ENCODE data around the gene TTPAL.

Gene TTPAL

DNA sequence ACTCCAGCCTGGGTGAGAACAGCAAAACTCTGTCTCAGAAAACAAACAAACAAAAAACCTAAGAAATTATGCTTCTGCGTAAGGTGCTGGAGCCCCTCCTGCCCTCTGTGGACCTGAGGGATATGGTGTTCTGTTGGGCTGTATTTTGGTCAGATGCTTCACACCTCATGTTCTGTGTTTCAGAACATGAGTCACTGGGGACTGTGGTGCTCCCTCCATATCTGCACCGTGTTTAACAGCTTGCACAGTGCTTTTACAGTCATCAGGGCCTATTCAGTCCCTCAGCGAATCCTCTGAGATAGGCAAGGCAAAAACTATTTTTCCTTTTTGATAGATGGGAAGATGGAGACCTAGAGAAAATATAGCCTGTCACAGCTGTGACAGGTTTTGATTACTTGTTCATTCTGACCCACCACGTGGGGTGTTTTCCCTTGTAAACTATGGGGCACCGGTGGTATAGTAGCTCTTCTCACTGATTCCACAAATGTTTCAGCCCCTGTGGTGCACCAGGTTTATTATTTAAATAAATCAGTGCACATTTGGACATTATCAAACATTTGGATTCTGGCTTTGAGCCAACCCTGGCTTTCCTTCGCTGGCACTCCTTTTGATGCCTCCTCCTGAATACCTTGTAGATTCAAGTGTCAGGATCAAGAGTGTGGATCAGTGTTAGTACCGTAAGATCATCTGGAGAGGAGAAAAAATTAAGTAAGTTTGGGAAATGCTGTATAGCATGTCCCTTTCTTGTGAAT, 9.6 kb downstream of the TTPAL start:
- in situ Hi-C loops (cut with HindIII; ENCODE audit: low sequenced_read_pairs), result no loop called here
- no peak for DNase-seq (ENCODE audit: low read depth)
- H3K4me3 ChIP-seq (ENCODE audit: low read depth, low read length), result no peak overlapping the region
- TF ChIP-seq, protein P1, sequence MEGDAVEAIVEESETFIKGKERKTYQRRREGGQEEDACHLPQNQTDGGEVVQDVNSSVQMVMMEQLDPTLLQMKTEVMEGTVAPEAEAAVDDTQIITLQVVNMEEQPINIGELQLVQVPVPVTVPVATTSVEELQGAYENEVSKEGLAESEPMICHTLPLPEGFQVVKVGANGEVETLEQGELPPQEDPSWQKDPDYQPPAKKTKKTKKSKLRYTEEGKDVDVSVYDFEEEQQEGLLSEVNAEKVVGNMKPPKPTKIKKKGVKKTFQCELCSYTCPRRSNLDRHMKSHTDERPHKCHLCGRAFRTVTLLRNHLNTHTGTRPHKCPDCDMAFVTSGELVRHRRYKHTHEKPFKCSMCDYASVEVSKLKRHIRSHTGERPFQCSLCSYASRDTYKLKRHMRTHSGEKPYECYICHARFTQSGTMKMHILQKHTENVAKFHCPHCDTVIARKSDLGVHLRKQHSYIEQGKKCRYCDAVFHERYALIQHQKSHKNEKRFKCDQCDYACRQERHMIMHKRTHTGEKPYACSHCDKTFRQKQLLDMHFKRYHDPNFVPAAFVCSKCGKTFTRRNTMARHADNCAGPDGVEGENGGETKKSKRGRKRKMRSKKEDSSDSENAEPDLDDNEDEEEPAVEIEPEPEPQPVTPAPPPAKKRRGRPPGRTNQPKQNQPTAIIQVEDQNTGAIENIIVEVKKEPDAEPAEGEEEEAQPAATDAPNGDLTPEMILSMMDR (IDR thresholded peaks at IDR 0.05; ENCODE audit: low read depth, low read length, missing control alignments), result no peak

GRCh38 chr20:44485830-44486198, 10.1 kb downstream of the TTPAL start:
- in situ Hi-C loops (cut with HindIII; ENCODE audit: low sequenced_read_pairs), result no loop called here
- TF ChIP-seq, protein P1 (IDR thresholded peaks at IDR 0.05; ENCODE audit: low read depth, low read length, missing control alignments), result no peak
- no peak overlapping the region for H3K4me3 ChIP-seq (ENCODE audit: low read depth, low read length)
- DNase-seq (ENCODE audit: low read depth), result no peak

DNA sequence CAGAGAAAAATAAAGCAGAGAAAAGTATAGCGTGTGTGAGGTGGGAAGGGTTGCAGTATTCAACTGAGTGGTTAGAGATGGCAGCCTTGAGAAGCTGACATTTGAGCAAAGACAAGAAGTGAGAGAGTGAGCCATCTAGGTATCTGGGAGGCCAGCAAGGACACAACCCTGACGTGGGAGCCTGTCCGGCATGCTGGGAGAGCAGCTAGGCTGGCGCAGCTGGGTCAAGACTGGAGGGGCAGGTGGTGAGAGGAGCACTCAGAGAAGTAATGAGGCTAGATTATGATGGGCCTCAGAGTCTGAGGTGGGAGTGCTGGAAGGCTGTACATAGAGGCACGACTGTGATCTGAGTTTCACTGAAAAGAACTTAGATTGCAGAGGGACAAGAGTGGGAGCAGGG, 12.9 kb downstream of the TTPAL start:
- TF ChIP-seq, protein P1 (IDR thresholded peaks at IDR 0.05; ENCODE audit: low read depth, low read length, missing control alignments), result no peak
- no peak for DNase-seq (ENCODE audit: low read depth)
- in situ Hi-C loops (cut with HindIII; ENCODE audit: low sequenced_read_pairs), result no loop called here
- H3K4me3 ChIP-seq (ENCODE audit: low read depth, low read length), result no peak overlapping the region

- in situ Hi-C loops (cut with HindIII; ENCODE audit: low sequenced_read_pairs), result no loop called here
- no peak for DNase-seq (ENCODE audit: low read depth)
- H3K4me3 ChIP-seq (ENCODE audit: low read depth, low read length), result no peak overlapping the region
- TF ChIP-seq, protein P1 (IDR thresholded peaks at IDR 0.05; ENCODE audit: low read depth, low read length, missing control alignments), result no peak
These were observed 13.5 kb downstream of the TTPAL start for GRCh38 chr20:44489223-44489622.

DNA sequence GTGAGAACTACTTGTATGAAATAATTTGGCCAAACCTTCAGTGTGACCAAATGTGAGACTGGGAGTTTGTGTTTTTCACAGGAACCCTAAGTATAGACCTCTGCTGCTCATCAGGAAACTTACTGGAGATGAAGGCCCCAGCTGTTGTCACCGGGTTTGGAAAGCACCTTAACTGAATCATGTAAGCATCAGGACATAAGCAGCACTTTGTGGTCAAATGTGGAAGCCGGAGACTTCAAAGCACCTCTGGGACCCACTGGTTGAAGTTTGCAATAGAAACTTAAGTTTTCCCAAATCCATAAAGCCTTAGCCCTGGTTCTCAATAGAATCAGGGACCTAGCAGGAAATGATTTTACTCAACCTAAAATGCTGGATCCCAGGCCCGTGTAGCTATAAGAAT, 14.3 kb downstream of the TTPAL start:
- in situ Hi-C loops (cut with HindIII; ENCODE audit: low sequenced_read_pairs), result no loop called here
- TF ChIP-seq, protein P1 (IDR thresholded peaks at IDR 0.05; ENCODE audit: low read depth, low read length, missing control alignments), result no peak
- DNase-seq (ENCODE audit: low read depth), result no peak
- H3K4me3 ChIP-seq (ENCODE audit: low read depth, low read length), result no peak overlapping the region

- TF ChIP-seq, protein P1 (IDR thresholded peaks at IDR 0.05; ENCODE audit: low read depth, low read length, missing control alignments), result no peak
- in situ Hi-C loops (cut with HindIII; ENCODE audit: low sequenced_read_pairs), result no loop called here
- DNase-seq (ENCODE audit: low read depth), result no peak
- no peak overlapping the region for H3K4me3 ChIP-seq (ENCODE audit: low read depth, low read length)
These were observed 16.1 kb downstream of the TTPAL start for GRCh38 chr20:44491635-44492395.
